ENCODE data around the gene TRIM31. TPM values are rescaled to one million over a fixed set of nuclear protein-coding genes. Genes with fewer than 3 reads are reported as not detected.
A peak's percentile ranks its signal among the peaks of the same experiment; 100 is the strongest.

TRIM31 gene
- total and polyA plus RNA-seq, 2 experiments from 2014 or later: not detected

DNA sequence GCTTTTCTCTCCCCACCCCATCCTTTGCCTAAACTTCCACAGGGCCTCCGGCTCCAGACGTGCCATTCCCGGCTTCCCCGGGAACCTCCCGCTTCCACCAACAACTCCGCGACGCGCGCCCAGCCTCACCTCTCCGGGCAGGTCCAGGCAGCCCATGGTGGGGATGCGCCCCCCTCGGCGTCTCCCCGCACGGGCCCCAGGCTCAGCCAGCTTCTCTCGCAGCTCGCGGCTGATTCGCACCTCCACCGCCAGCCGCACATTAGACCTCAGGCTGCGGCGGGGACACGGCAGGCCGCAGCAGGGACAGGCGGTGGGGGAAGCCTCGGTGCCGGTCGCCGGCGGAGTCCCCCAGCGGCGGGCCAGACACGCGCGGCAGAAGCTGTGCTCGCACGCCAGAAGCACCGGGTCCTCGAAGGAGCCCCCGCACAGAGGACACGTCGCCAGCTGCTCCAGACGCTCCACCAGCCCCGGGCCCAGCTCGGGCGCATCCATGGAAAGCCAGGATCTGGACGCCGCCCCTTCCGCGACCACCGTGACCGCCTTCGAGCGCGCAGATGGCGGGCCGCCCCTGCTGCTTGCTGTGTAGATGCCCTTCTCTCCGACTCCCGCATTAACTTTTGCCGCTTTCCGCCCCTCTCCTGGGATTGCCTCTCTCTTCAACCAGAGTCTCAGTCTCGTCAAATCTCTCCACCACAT is 37.6 kb downstream of the TRIM31 start, which contains the start of gene RNF39:
Gene RNF39, minus strand, starts transcription at position 676 of the 696 bp plus-strand sequence. Its CDS starts 184 bp downstream, at position 492.
- H4K20me1 ChIP-seq (ENCODE audit: insufficient read depth): no peaks in the 10 kb centered on the region
- peak within 1 kb of the TSS; percentile 57 for H3K4me2 ChIP-seq (ENCODE audit: unreplicated experiment)
- peak within 1 kb of the TSS; percentile 41 for H2AFZ ChIP-seq
- no peaks in the 10 kb centered on the region for H3K79me2 ChIP-seq (ENCODE audit: insufficient read depth)
- in situ Hi-C loops (cut with MboI): no loop called here
- no peak within 1 kb of the TSS for H3K9ac ChIP-seq
- H3K36me3 ChIP-seq (ENCODE audit: low read depth): no peaks in the 10 kb centered on the region
- DNase-seq: no peak
- H3K27me3 ChIP-seq (replicated peaks; ENCODE audit: insufficient read depth): peaks cover 81% of the 10 kb centered on the region
- H3K27ac ChIP-seq: no peak within 1 kb of the TSS
- TF ChIP-seq EZH2phosphoT487 (IDR thresholded peaks at IDR 0.05; ENCODE audit: insufficient read depth, low read depth): peak; percentile 72; the same call in 1 of the 2 replicates
- peak; percentile 71 for TF ChIP-seq EZH2 (IDR thresholded peaks at IDR 0.05; ENCODE audit: insufficient read depth, poor library complexity, severe bottlenecking)
- no peaks in the 10 kb centered on the region for H3K4me1 ChIP-seq (ENCODE audit: insufficient read depth)
- H3K4me3 ChIP-seq: peak within 1 kb of the TSS; percentile 51
- H3F3A ChIP-seq (ENCODE audit: insufficient read depth): no peaks in the 10 kb centered on the region
- no peaks in the 10 kb centered on the region for H3K9me3 ChIP-seq (ENCODE audit: low read depth)
- 2 to 5% methylated on average over 60 to 64 of the region's 64 CpGs for WGBS, 2 experiments (ENCODE audit: low coverage in 1 of 2, low lambda C conversion rate in 2 of 2, missing lambda C conversion rate in 2 of 2)
- H3K9me2 ChIP-seq (ENCODE audit: insufficient read depth): no peaks in the 10 kb centered on the region

DNA sequence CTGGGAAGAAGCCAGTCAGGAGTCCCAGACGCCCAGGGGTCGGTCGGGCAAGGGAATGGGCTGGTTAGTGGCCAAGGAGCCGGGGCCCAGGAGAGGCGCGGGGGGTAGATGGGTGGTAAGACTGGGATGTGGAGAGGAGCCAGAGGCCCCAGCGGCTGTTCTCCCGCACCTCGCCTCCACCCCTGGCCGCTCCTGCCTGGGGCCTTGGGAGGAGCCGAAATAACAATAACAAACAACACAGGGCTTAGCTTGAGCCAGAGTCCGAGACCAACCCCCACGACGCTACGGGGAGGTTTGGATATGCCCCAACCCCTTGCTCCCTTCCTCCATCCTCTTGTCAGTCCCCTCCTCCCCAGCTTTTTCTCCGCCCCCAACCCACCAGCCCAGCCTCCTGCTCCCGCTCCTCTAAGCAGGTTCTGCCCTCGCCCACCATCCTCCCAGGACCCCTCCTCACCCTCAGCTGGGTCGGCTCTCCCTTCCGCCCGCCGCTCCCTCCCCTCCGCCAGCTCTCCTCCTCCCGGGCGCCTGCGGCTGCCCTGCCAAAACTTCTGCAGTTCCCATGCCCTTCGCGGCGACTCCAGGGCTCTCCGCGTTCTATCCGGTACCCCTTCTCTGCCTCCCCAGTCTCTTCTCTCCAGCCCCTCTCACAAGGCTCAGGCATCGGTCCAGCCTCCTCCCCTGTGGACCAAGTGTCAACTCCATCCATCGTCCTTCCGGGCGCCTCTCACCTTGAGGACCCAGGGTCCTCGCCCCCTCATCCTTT is 38.4 kb downstream of the TRIM31 start:
- Histone ChIP-seq H3K27me3 (replicated peaks; ENCODE audit: insufficient read depth) (peaks cover 74% of the 10 kb centered on the region), H2AFZ (peak overlapping the region; percentile 41), H3K27ac (no peak overlapping the region), H3K4me1 (ENCODE audit: insufficient read depth) (no peaks in the 10 kb centered on the region), H3K9me3 (ENCODE audit: low read depth) (no peaks in the 10 kb centered on the region), H3K4me2 (ENCODE audit: unreplicated experiment) (peak overlapping the region; percentile 57), H3K4me3 (peak overlapping the region; percentile 51), H3K9me2 (ENCODE audit: insufficient read depth) (no peaks in the 10 kb centered on the region), H3K79me2 (ENCODE audit: insufficient read depth) (no peaks in the 10 kb centered on the region), H3F3A (ENCODE audit: insufficient read depth) (no peaks in the 10 kb centered on the region), H3K36me3 (ENCODE audit: low read depth) (0 out of 2 replicates have a peak, but pooled peaks cover 3% of the 10 kb centered on the region), H4K20me1 (ENCODE audit: insufficient read depth) (no peaks in the 10 kb centered on the region), H3K9ac (no peak overlapping the region)
- peak; percentile 26 for DNase-seq
- TF ChIP-seq EZH2phosphoT487 (IDR thresholded peaks at IDR 0.05; ENCODE audit: insufficient read depth, low read depth) (no peak), EZH2 (IDR thresholded peaks at IDR 0.05; ENCODE audit: insufficient read depth, poor library complexity, severe bottlenecking) (no peak)
- in situ Hi-C loops (cut with MboI): no loop called here
- WGBS, 2 experiments (ENCODE audit: low coverage in 1 of 2, low lambda C conversion rate in 2 of 2, missing lambda C conversion rate in 2 of 2): 6 to 8% methylated on average over 26 to 37 of the region's 37 CpGs

DNA sequence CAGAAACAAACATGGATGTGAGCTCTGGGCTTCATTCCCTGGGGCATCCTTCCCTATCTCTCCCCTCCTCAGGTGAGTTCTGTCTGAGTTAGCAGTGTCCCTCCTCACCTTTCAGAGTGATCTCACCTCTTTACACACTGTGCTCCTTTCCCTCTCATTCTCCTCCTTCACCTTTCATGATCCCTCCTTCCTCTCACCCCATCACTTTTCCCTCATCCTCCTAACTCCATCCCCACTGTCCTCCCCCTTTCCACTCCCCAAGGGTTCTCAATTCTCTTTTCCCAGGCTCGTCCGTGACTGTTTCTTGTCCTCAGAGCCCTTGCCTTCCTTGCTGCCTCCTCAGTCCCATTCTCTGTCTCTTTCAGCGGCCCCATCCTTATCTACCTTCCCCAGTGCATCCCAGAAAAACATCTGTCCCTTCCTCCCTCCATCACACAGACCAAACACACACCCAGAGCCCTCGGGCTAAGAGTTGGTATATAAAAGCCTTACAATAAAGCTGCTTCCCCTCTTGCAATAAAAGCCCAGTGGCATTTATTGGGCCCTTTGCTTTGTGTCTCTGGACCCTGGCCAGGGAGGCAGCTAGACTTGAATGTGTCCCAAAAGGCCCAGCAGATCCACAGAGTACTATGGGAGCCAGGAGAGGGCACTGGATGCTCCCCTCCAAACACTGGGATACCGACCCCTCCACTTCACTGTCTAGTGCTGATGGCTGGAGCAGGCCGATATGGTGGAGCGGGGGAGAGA is 39.2 kb downstream of the TRIM31 start:
- H3K9me3 ChIP-seq (ENCODE audit: low read depth): no peaks in the 10 kb centered on the region
- WGBS, 2 experiments (ENCODE audit: low coverage in 1 of 2, low lambda C conversion rate in 2 of 2, missing lambda C conversion rate in 2 of 2): 38 to 39% methylated on average over 7 of the region's 7 CpGs
- H3K79me2 ChIP-seq (ENCODE audit: insufficient read depth): peaks cover under 1% of the 10 kb centered on the region
- H3F3A ChIP-seq (ENCODE audit: insufficient read depth): no peaks in the 10 kb centered on the region
- DNase-seq: no peak
- no peaks in the 10 kb centered on the region for H3K9me2 ChIP-seq (ENCODE audit: insufficient read depth)
- no peaks in the 10 kb centered on the region for H3K4me1 ChIP-seq (ENCODE audit: insufficient read depth)
- H3K4me2 ChIP-seq (ENCODE audit: unreplicated experiment): no peak overlapping the region
- H3K36me3 ChIP-seq (ENCODE audit: low read depth): 0 out of 2 replicates have a peak, but pooled peaks cover 4% of the 10 kb centered on the region
- no peak overlapping the region for H3K27ac ChIP-seq
- TF ChIP-seq EZH2 (IDR thresholded peaks at IDR 0.05; ENCODE audit: insufficient read depth, poor library complexity, severe bottlenecking): peak; percentile 59
- no peak for TF ChIP-seq EZH2phosphoT487 (IDR thresholded peaks at IDR 0.05; ENCODE audit: insufficient read depth, low read depth)
- H4K20me1 ChIP-seq (ENCODE audit: insufficient read depth): no peaks in the 10 kb centered on the region
- no peak overlapping the region for H3K4me3 ChIP-seq
- no peak overlapping the region for H3K9ac ChIP-seq
- H3K27me3 ChIP-seq (replicated peaks; ENCODE audit: insufficient read depth): peaks cover 66% of the 10 kb centered on the region
- in situ Hi-C loops (cut with MboI): no loop called here
- no peak overlapping the region for H2AFZ ChIP-seq

DNA sequence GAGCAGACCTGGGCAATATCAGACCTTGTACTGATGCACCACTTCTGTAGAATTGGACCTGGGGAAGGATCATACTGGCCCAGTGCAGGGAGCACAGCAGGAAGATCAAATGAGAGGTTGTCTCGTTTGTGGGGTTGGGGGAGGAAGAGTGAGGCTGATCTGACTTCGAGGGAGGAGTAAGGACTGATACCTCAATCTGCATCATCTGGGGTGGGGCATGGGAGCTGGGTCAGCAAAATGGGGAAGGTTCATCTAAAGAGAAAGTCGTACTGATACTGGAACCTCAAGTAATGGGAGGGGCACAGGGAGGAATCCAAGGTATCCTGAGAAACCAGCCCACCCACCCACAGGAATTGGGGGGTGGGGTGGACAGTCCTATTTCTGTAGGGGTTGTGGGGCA is 41.0 kb downstream of the TRIM31 start:
- no peak overlapping the region for H2AFZ ChIP-seq
- no peak overlapping the region for H3K27ac ChIP-seq
- H4K20me1 ChIP-seq (ENCODE audit: insufficient read depth): no peaks in the 10 kb centered on the region
- no peak overlapping the region for H3K4me3 ChIP-seq
- 87 to 89% methylated on average over 3 of the region's 3 CpGs for WGBS, 2 experiments (ENCODE audit: low coverage in 1 of 2, low lambda C conversion rate in 2 of 2, missing lambda C conversion rate in 2 of 2)
- H3K4me2 ChIP-seq (ENCODE audit: unreplicated experiment): no peak overlapping the region
- DNase-seq: no peak
- in situ Hi-C loops (cut with MboI): no loop called here
- peaks cover 8% of the 10 kb centered on the region for H3K4me1 ChIP-seq (ENCODE audit: insufficient read depth)
- 0 out of 2 replicates have a peak, but pooled peaks cover 4% of the 10 kb centered on the region for H3K36me3 ChIP-seq (ENCODE audit: low read depth)
- H3K79me2 ChIP-seq (ENCODE audit: insufficient read depth): peaks cover 17% of the 10 kb centered on the region
- no peaks in the 10 kb centered on the region for H3K9me3 ChIP-seq (ENCODE audit: low read depth)
- no peaks in the 10 kb centered on the region for H3F3A ChIP-seq (ENCODE audit: insufficient read depth)
- H3K27me3 ChIP-seq (replicated peaks; ENCODE audit: insufficient read depth): peaks cover 48% of the 10 kb centered on the region
- TF ChIP-seq EZH2 (IDR thresholded peaks at IDR 0.05; ENCODE audit: insufficient read depth, poor library complexity, severe bottlenecking): no peak
- H3K9me2 ChIP-seq (ENCODE audit: insufficient read depth): no peaks in the 10 kb centered on the region
- H3K9ac ChIP-seq: no peak overlapping the region

Data from GM23248 (cell line).